Measurements from ENCODE around the gene ADGRF3.
"Not testable (repeated sequence)": the region's sequence is repeated elsewhere in the genome, so short reads cannot be mapped to it uniquely, and the experiment has no call there.

Gene ADGRF3

DNA sequence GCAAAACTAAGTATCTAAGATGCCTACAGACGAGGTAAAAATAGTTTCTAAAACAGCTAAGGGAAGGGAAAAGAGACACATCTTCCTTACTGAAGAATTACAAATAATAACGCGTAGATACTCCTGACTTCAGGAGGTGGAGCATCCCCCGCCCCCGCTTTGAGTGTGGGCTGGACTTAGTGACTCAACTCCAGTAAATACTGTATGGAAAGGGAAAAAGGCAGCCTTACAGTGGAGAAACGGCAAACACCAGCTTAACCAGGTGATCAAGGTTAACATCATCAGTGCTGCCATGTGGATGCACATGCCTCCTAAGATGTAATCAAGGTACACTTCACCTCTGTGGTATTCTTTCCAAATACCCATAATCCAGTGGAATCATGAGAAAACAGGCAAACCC lies 53.9 kb downstream of the ADGRF3 start:
- Mint-ChIP-seq H3K4me3 (no peak overlapping the region), H3K36me3 (peaks cover 2% of the 10 kb centered on the region), H3K9me3 (ENCODE audit: low read depth) (no peaks in the 10 kb centered on the region), H3K4me1 (ENCODE audit: low read depth) (peaks cover 2% of the 10 kb centered on the region), H3K27ac (no peak overlapping the region), H3K27me3 (no peaks in the 10 kb centered on the region)

DNA sequence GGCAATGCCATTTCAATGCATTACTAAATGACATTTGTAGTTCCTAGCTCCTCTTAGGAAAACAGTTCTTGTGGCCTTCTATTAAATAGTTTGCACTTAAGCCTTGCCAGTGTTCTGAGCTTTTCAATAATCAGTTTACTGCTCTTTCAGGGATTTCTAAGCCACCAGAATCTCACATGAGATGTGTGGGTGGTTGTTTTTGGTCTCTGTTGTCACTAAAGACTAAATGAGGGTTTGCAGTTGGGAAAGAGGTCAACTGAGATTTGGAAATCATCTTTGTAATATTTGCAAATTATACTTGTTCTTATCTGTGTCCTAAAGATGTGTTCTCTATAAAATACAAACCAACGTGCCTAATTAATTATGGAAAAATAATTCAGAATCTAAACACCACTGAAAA lies 56.6 kb downstream of the ADGRF3 start:
- no peaks in the 10 kb centered on the region for H3K4me1 Mint-ChIP-seq (ENCODE audit: low read depth)
- H3K27ac Mint-ChIP-seq = no peak overlapping the region
- peaks cover 5% of the 10 kb centered on the region for H3K36me3 Mint-ChIP-seq
- H3K27me3 Mint-ChIP-seq = no peaks in the 10 kb centered on the region
- no peaks in the 10 kb centered on the region for H3K9me3 Mint-ChIP-seq (ENCODE audit: low read depth)
- H3K4me3 Mint-ChIP-seq = no peak overlapping the region

DNA sequence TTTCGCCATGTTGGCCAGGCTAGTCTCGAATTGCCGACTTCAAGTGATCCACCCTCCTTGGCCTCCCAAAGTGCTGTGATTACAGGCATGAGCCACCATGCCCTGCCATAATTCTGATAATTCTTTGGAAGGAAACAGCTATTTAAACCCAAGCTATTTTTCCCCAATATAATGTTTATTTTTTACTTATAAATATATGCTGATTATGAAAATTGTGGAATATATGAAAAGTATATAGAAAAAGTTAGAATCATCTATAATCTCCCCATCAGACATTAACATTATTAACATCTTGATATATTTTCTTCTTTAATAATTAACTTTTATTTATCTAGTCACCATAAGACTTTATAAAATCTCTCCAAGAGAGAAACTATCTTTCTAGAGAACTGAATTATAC lies 60.7 kb downstream of the ADGRF3 start:
- Mint-ChIP-seq H3K27me3 (no peaks in the 10 kb centered on the region), H3K4me3 (no peak overlapping the region), H3K27ac (no peak overlapping the region), H3K4me1 (ENCODE audit: low read depth) (no peaks in the 10 kb centered on the region), H3K9me3 (ENCODE audit: low read depth) (no peaks in the 10 kb centered on the region), H3K36me3 (peaks cover 14% of the 10 kb centered on the region)

DNA sequence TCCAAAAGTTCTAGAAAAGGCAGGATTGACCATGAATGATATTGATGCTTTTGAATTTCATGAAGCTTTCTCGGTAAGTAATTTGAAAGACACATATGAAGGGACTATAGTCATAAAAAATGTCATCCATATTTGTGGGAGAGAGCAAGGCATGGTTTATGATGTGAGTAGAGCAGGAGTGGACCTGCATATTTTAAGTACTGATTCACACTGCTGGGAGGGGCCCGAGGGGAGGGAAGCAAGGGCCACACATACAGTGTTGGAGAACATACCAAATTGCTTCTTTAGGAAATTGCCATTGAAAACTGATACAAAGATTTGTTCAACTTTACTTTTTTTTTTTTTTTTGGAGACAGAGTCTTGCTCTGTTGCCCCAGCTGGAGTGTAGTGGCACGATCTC lies 62.5 kb downstream of the ADGRF3 start:
- Mint-ChIP-seq H3K36me3 (peaks cover 16% of the 10 kb centered on the region), H3K4me1 (ENCODE audit: low read depth) (no peaks in the 10 kb centered on the region), H3K4me3 (no peak overlapping the region), H3K27me3 (no peaks in the 10 kb centered on the region), H3K27ac (no peak overlapping the region), H3K9me3 (ENCODE audit: low read depth) (no peaks in the 10 kb centered on the region)

DNA sequence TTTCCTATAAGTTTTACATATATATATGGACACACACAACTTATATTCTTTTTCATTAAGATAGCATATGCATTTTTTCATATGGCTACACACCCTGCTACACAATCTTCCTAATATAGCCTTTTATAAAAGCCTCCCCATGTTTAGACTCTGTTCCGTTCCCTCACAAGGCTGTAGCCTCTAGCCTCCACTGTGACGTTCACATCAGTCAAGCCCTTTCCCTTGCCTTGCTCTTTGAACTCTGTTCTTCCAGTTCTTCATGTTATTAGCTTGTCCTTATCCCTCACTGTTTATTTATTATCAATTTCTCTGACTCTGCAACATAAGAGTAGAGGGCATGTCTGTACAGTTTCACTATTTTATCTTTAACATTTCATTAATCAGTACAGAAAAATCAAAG lies 63.0 kb downstream of the ADGRF3 start:
- Mint-ChIP-seq H3K27ac (no peak overlapping the region), H3K4me3 (no peak overlapping the region), H3K4me1 (ENCODE audit: low read depth) (no peaks in the 10 kb centered on the region), H3K27me3 (no peaks in the 10 kb centered on the region), H3K9me3 (ENCODE audit: low read depth) (no peaks in the 10 kb centered on the region), H3K36me3 (peaks cover 19% of the 10 kb centered on the region)

DNA sequence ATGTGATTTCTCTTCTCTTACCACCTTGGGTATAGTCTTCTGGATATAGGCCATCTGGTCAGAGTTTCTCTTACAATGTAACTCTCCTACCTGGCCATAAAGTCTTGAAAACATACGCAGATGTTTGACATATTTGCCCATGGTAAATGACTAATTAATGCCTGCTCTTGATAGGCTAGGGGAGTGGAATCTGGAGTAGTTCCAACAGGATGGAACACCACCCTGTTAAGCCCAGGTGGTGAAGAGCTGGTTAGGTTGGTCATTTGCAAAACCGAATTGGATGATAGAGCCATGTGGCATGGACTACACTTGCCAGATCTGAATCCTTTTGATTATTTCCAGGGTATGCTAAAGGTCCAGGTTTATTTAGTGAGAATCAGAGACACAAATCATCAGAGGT lies 65.4 kb downstream of the ADGRF3 start:
- H3K4me3 Mint-ChIP-seq = no peak overlapping the region
- no peaks in the 10 kb centered on the region for H3K4me1 Mint-ChIP-seq (ENCODE audit: low read depth)
- peaks cover 25% of the 10 kb centered on the region for H3K36me3 Mint-ChIP-seq
- H3K27ac Mint-ChIP-seq = no peak overlapping the region
- H3K27me3 Mint-ChIP-seq = no peaks in the 10 kb centered on the region
- H3K9me3 Mint-ChIP-seq (ENCODE audit: low read depth) = no peaks in the 10 kb centered on the region

DNA sequence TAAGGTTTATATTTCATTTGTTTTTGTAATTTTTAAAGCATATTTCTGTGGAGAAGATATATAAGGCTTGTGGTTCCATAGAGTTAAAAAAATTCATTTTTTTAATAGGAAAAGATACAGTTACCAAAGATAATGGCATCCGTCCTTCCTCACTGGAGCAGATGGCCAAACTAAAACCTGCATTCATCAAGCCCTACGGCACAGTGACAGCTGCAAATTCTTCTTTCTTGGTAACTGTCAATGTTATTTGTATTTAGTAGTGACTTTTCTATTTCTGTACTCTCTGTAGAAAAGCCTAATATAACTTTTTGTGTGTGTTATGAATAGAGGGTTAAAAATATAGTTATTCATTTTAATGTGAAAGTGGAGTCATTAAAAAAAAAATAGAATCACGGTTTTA lies 66.7 kb downstream of the ADGRF3 start:
- Mint-ChIP-seq H3K9me3 (ENCODE audit: low read depth) (no peaks in the 10 kb centered on the region), H3K36me3 (peaks cover 22% of the 10 kb centered on the region)

DNA sequence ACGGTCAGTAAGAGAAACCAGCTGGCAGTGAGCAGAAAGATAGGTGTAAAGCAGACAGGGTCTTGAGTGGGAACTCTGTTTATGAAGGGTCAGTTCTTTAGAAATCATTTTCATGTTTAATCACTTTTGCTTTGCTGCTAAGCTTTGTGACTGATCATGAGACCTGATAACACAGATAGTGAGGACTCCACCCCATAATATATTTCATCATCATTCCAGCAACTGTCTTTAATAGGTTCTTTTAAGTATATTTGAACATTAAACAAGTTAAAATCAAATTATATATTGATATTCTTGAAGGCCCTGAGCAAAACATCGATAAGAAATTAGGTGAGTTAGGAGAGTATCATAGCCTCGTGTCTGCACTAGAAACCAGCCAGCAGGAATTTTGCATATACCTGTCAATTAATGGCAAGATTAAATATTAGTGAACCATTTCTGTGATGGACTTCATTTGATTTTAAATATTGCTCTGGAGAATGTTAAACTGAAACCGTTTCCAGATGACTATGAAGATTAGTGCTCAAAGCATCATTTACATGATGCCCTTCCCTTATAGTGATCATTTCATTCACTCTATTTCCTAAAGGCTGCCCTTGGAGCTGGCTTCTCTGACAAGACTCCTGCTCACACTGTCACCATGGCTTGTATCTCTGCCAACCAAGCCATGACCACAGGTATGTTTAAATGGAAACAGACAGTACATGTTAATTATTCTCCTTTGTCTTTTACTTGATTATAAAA lies 69.9 kb downstream of the ADGRF3 start:
- no peaks in the 10 kb centered on the region for H3K27me3 Mint-ChIP-seq
- H3K36me3 Mint-ChIP-seq = peaks cover 20% of the 10 kb centered on the region
- H3K27ac Mint-ChIP-seq = no peak overlapping the region
- H3K4me3 Mint-ChIP-seq = no peak overlapping the region
- H3K4me1 Mint-ChIP-seq (ENCODE audit: low read depth) = peaks cover 3% of the 10 kb centered on the region
- no peaks in the 10 kb centered on the region for H3K9me3 Mint-ChIP-seq (ENCODE audit: low read depth)

More for the DNA sequence above, 66.7 kb downstream of the ADGRF3 start:
- Mint-ChIP-seq H3K27me3 (no peaks in the 10 kb centered on the region), H3K4me1 (ENCODE audit: low read depth) (peaks cover 2% of the 10 kb centered on the region), H3K27ac (no peak overlapping the region), H3K4me3 (no peak overlapping the region)

DNA sequence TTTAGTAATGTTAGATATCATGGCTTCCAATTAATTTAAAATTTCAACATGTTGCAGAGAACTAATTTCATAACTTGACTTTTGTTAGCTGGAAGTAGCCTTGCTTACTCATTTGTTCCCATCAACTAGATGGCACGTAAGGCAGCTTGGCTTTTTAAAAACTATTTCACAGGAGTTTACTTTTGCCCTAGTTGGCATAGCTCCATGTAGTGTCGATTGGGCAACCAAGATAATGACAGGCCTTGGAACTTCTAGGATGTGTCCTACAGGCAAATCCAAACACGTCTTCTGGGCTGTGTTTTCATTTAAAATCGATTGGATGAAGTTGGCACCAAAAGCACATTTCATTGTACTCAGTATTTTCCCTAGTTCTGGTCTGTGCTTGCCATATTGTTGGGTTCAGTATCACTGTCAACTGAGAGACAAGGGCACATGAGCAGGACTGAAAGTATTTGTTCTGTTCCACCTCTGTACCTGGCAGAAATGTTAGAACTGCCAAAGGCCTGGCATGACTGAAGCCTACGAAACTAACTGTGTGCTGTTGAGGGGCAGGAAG lies 72.5 kb downstream of the ADGRF3 start:
- H3K36me3 Mint-ChIP-seq = peaks cover 13% of the 10 kb centered on the region
- no peaks in the 10 kb centered on the region for H3K27me3 Mint-ChIP-seq
- peaks cover 7% of the 10 kb centered on the region for H3K4me1 Mint-ChIP-seq (ENCODE audit: low read depth)
- H3K4me3 Mint-ChIP-seq = no peak overlapping the region
- H3K9me3 Mint-ChIP-seq (ENCODE audit: low read depth) = no peaks in the 10 kb centered on the region
- no peak overlapping the region for H3K27ac Mint-ChIP-seq

DNA sequence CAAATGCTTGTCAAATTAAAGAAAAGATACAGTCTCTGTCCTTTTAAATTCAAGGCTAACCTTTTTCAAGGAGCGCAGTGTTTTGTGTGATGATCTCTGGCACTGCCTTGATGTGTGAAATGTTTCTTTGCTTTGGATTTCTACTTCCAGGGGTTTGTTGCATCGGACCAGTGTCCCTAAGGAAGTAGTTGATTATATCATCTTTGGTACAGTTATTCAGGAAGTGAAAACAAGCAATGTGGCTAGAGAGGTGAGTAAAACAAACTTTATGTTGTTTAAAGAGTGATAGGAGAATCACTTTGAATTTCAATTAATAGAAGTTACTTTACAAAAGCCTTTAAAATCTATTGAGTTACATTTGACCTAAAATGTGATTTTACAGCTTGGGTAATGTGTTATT lies 73.1 kb downstream of the ADGRF3 start:
- Mint-ChIP-seq H3K27me3 (no peaks in the 10 kb centered on the region), H3K9me3 (ENCODE audit: low read depth) (no peaks in the 10 kb centered on the region), H3K4me3 (no peak overlapping the region), H3K27ac (no peak overlapping the region), H3K36me3 (peaks cover 9% of the 10 kb centered on the region), H3K4me1 (ENCODE audit: low read depth) (peaks cover 7% of the 10 kb centered on the region)

DNA sequence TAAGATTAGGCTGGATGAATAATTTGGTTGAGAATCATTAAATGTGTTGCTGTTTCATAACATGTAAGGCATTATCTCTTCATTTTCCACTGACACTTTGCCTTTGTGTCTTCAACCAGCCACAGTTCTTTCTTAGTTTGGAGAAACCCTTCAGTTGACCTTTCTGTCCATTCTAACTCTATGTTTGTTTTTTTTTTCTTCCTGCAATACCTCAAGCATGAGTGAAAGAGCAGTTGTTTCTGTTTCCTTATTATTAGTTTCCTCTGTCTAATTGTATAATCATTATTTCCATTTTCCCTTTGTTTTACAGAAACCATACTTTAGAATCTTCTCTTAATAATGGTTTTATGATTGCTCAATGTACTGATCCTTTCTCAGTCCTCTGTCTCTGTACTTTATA lies 76.2 kb downstream of the ADGRF3 start:
- H3K4me3 Mint-ChIP-seq = no peak overlapping the region
- H3K27ac Mint-ChIP-seq = peak overlapping the region; percentile 23
- H3K4me1 Mint-ChIP-seq (ENCODE audit: low read depth) = peaks cover 7% of the 10 kb centered on the region
- H3K9me3 Mint-ChIP-seq (ENCODE audit: low read depth) = no peaks in the 10 kb centered on the region
- peaks cover 2% of the 10 kb centered on the region for H3K36me3 Mint-ChIP-seq
- no peaks in the 10 kb centered on the region for H3K27me3 Mint-ChIP-seq

DNA sequence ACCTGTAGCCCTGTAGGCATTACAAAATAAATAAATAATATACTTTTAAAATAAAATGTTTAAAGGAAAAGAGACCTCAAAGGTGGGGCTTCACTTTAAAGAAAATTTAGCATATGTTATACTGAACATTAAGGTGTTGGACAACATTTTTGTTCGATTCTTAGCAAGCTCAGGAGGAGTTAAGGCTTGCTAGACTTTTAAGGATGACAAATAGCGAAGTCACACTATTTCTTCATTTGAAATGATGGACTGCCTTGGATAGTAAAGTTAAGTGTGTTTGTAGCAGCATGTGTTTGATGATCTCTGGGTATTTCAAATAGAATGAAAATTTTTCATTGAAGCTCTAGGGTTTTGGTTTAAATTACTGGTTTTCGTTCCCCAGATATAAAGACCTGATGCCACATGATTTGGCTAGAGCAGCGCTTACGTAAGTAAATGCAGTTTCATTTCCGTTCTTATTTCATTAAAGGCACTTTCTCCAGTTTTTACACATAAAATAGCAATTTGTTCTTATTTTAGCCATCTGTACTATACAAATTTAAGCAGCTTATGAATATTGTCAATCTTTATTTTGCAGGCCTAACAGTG lies 76.9 kb downstream of the ADGRF3 start:
- Mint-ChIP-seq H3K9me3 (ENCODE audit: low read depth) (no peaks in the 10 kb centered on the region), H3K4me1 (ENCODE audit: low read depth) (peaks cover 5% of the 10 kb centered on the region), H3K4me3 (no peak overlapping the region), H3K27ac (no peak overlapping the region), H3K36me3 (peaks cover 2% of the 10 kb centered on the region), H3K27me3 (no peaks in the 10 kb centered on the region)

DNA sequence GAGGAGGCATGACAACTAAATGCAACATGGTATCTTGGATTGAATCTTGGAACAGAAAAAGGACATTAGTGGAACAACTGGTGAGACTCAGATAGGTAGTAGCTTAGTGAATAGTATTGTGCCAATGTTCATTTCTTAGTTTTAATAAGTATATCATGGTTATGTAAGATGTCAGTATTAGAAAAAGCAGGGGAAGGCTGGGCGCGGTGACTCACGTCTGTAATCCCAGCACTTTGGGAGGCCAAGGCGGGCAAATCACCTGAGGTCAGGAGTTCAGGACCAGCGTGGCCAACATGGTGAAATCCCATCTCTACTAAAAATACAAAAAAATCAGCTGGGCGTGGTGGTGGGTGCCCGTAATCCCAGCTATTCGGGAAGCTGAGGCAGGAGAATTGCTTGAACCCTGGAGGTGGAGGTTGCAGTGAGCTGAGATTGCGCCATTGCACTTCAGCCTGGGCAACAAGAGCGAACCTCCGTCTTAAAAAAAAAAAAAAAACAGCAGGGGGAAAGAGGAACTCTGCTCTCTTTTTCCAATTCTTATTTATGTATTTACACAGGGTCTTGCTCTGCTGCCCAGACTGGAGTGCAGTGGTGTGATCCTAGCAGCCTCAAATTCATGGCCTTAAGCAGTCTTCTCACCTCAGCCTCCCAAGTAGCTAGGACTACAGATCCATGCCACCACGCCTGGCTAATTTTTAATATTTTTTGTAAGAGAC lies 77.8 kb downstream of the ADGRF3 start:
- H3K9me3 Mint-ChIP-seq (ENCODE audit: low read depth); H3K27ac Mint-ChIP-seq; H3K36me3 Mint-ChIP-seq; H3K27me3 Mint-ChIP-seq; H3K4me1 Mint-ChIP-seq (ENCODE audit: low read depth); H3K4me3 Mint-ChIP-seq: not testable (repeated sequence)

DNA sequence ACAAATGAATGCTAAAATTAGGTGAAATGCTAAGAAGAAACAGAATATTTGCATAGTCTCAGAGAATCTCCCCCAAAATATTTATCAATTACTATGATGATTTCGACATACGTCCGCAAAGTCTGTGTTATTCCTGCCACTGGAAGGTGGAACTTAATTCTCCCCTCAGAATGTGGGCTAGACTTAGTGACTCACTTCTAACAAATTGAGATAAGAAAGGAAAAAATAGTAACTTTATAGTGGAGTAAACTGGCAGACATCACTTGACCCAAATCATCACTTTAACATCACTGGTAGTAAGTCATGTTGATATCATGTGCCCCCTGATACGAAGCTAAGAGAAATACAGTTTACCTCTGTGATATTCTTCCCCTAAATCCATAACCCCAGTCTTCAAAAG lies 78.4 kb downstream of the ADGRF3 start:
- H3K27me3 Mint-ChIP-seq = no peaks in the 10 kb centered on the region
- H3K4me1 Mint-ChIP-seq (ENCODE audit: low read depth) = peaks cover 3% of the 10 kb centered on the region
- no peak overlapping the region for H3K27ac Mint-ChIP-seq
- H3K9me3 Mint-ChIP-seq (ENCODE audit: low read depth) = no peaks in the 10 kb centered on the region
- no peaks in the 10 kb centered on the region for H3K36me3 Mint-ChIP-seq
- H3K4me3 Mint-ChIP-seq = no peak overlapping the region

DNA sequence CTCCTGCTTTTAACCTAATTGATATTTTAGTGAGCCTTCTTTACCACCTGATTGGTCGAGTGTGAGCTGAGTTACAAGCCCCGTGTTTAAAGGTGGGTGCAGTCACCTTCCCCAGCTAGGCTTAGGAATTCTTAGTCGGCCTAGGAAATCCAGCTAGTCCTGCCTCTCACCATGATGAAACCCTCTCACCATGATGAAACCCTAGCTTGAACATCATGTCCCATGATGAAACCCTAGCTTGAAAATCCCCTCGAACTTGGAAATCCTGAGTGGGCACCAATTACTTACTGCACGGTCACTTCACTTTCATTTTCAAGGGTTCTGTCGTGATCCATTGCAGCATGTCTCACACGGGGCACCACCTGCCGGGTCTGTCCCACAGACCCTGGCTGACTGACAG lies 87.8 kb downstream of the ADGRF3 start:
- H3K4me3 Mint-ChIP-seq; H3K27me3 Mint-ChIP-seq; H3K9me3 Mint-ChIP-seq (ENCODE audit: low read depth); H3K27ac Mint-ChIP-seq; H3K36me3 Mint-ChIP-seq; H3K4me1 Mint-ChIP-seq (ENCODE audit: low read depth): not testable (repeated sequence)

All from activated naive CD8-positive, alpha-beta T cell (primary cell).